ENCODE measurements around the gene SUSD4. TPM values are rescaled to one million over a fixed set of nuclear protein-coding genes. Genes with fewer than 3 reads are reported as not detected.

Gene SUSD4, protein sequence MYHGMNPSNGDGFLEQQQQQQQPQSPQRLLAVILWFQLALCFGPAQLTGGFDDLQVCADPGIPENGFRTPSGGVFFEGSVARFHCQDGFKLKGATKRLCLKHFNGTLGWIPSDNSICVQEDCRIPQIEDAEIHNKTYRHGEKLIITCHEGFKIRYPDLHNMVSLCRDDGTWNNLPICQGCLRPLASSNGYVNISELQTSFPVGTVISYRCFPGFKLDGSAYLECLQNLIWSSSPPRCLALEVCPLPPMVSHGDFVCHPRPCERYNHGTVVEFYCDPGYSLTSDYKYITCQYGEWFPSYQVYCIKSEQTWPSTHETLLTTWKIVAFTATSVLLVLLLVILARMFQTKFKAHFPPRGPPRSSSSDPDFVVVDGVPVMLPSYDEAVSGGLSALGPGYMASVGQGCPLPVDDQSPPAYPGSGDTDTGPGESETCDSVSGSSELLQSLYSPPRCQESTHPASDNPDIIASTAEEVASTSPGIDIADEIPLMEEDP
- total RNA-seq = under 1 TPM; 0.58 to 0.92 TPM
- polyA plus RNA-seq (2013, experiment 1 of 2) = 2.3 TPM
- polyA plus RNA-seq (2013, experiment 2 of 2) = 2.8 TPM
- long read RNA-seq, experiment 1 = 0 reads
- long read RNA-seq, experiment 2, partial matches to known transcripts = 1 of 3 reads
- long read RNA-seq, experiment 2, other reads (novel, unspliced or antisense) = 2 of 3 reads
- long read RNA-seq, experiment 3 = 0 reads
- long read RNA-seq, experiment 4 = 0 reads

DNA sequence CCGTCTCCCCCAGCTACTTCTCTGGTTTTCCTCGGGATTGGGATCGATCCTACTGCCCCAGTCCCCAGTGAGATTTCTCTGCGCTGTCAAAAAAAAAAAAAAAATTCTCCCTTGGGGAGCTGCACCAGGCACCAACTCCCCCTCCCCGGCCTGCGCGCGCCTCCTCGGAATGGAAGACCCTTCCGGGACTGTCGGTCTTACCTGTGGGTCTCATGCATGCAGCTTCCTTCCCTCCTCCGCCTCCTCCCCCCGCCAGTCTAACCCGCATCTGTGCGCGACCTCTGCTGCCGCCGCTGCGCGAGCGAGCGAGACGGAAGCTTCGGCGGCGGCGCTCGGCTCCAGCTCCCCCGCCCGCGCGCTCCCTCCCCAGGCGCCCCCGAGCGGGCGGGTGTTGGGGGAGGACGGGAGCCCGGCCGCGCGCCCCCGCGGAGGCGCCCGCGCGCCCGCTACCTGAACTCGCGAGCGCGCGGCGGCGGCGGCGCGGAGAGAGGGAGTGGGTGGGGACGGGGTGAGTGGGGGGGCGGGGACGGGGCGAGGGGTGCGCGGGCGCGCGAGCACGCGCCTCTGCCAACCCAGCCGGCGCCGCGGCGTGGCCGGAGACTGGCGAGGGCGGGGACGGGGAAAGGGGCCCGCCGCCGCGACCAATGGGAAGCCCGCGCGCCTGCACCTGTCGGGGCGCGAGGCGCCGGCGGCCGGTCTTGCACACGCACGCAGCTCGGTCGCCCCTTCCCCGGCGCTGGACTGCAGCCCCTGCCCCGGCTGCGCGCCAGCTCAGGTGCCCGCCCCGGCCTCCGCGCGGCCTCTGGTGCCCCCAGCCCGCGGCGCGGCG, at the start of gene SUSD4:
Gene SUSD4 (minus strand): TSS at position 321 of the 829 bp plus-strand sequence. CDS start 751 bp downstream, outside the sequence.
- peaks cover 79% of the 10 kb centered on the region for H3K27me3 Mint-ChIP-seq (ENCODE audit: insufficient read depth)
- WGBS, 2 experiments (ENCODE audit: insufficient coverage in 1 of 2, insufficient read length in 1 of 2) = 0% methylated on average over 15 to 88 of the region's 111 CpGs
- no peaks in the 10 kb centered on the region for H3K36me3 Mint-ChIP-seq (ENCODE audit: low read depth)
- H3K36me3 ChIP-seq (ENCODE audit: control insufficient read depth, insufficient read depth, low read length) = no peaks in the 10 kb centered on the region
- no peak within 1 kb of the TSS for H3K27ac Mint-ChIP-seq
- peaks cover 17% of the 10 kb centered on the region for H3K4me1 Mint-ChIP-seq
- DNase-seq = peak; percentile 87
- no peaks in the 10 kb centered on the region for H3K9me3 ChIP-seq (ENCODE audit: control insufficient read depth, low read length)
- peaks cover 2% of the 10 kb centered on the region for H3K9me3 Mint-ChIP-seq
- TF ChIP-seq, protein P1, sequence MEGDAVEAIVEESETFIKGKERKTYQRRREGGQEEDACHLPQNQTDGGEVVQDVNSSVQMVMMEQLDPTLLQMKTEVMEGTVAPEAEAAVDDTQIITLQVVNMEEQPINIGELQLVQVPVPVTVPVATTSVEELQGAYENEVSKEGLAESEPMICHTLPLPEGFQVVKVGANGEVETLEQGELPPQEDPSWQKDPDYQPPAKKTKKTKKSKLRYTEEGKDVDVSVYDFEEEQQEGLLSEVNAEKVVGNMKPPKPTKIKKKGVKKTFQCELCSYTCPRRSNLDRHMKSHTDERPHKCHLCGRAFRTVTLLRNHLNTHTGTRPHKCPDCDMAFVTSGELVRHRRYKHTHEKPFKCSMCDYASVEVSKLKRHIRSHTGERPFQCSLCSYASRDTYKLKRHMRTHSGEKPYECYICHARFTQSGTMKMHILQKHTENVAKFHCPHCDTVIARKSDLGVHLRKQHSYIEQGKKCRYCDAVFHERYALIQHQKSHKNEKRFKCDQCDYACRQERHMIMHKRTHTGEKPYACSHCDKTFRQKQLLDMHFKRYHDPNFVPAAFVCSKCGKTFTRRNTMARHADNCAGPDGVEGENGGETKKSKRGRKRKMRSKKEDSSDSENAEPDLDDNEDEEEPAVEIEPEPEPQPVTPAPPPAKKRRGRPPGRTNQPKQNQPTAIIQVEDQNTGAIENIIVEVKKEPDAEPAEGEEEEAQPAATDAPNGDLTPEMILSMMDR (conservative IDR thresholded peaks at IDR 0.05) = no peak
- H3K27ac ChIP-seq (ENCODE audit: low read depth, low read length) = no peak within 1 kb of the TSS
- peaks cover 57% of the 10 kb centered on the region for H3K27me3 ChIP-seq (ENCODE audit: control insufficient read depth, insufficient read depth, low read length, poor library complexity, severe bottlenecking)
- H3K4me3 Mint-ChIP-seq = peak within 1 kb of the TSS; percentile 71
- H3K4me1 ChIP-seq (ENCODE audit: control insufficient read depth, insufficient read depth, low read length) = no peaks in the 10 kb centered on the region
- H3K4me3 ChIP-seq (ENCODE audit: low read length) = peak within 1 kb of the TSS; percentile 89
- H3K9ac ChIP-seq (ENCODE audit: extremely low read depth, low read length, poor library complexity, severe bottlenecking) = peak within 1 kb of the TSS; percentile 30

DNA sequence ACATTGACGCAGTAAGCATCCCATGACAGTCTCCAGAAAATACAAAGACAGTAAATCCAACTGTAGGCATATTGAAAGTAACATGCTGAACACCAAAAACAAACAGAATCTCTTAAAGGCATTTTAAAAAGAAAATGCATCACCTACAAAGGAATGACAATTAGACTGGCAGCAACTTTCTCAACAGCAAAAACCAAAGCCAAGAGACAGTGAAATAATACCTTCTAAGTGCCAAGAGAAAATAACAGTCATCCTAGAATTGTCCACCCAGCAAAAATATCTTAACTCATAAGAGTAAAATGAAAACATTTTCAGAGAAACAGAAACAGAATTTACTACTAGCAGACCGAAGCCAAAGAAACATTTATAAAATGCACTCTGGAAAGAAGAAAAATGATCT, 49.2 kb upstream of the SUSD4 start:
- Histone ChIP-seq H3K9ac (ENCODE audit: extremely low read depth, low read length, poor library complexity, severe bottlenecking) (no peak overlapping the region), H3K36me3 (ENCODE audit: control insufficient read depth, insufficient read depth, low read length) (no peaks in the 10 kb centered on the region), H3K9me3 (ENCODE audit: control insufficient read depth, low read length) (no peaks in the 10 kb centered on the region), H3K4me3 (ENCODE audit: low read length) (no peak overlapping the region), H3K4me1 (ENCODE audit: control insufficient read depth, insufficient read depth, low read length) (peaks cover under 1% of the 10 kb centered on the region), H3K27ac (ENCODE audit: low read depth, low read length) (no peak overlapping the region), H3K27me3 (ENCODE audit: control insufficient read depth, insufficient read depth, low read length, poor library complexity, severe bottlenecking) (no peaks in the 10 kb centered on the region)
- no peaks in the 10 kb centered on the region for H3K36me3 Mint-ChIP-seq (ENCODE audit: low read depth)
- TF ChIP-seq, protein P1 (conservative IDR thresholded peaks at IDR 0.05) = no peak
- H3K4me3 Mint-ChIP-seq = no peak overlapping the region
- H3K4me1 Mint-ChIP-seq = peaks cover 8% of the 10 kb centered on the region
- H3K9me3 Mint-ChIP-seq = peaks cover 2% of the 10 kb centered on the region
- no peak for DNase-seq
- WGBS, 2 experiments (ENCODE audit: insufficient coverage in 1 of 2, insufficient read length in 1 of 2) = 94 to 100% methylated on average over 1 of the region's 2 CpGs
- peaks cover 2% of the 10 kb centered on the region for H3K27me3 Mint-ChIP-seq (ENCODE audit: insufficient read depth)
- no peak overlapping the region for H3K27ac Mint-ChIP-seq

DNA sequence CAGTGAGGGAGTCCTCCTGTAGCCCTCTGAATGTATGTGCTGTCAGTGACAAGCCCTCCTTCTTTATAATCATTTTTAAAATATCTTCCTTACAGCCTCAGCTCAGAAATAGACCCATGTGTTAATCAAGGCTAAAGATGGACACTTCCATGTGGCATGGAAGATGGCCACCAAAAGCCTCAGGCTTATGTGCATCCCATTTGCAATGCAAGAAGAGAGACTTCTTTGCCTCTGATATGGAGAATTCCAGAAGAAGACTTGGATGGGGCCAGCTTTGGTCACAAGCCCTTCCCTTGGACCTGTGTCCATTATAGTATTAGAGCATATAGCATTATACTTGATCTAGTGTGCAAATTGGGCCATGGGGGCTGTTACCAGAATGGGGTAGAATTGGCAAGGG, 47.7 kb upstream of the SUSD4 start:
- Histone ChIP-seq H3K27ac (ENCODE audit: low read depth, low read length) (no peak overlapping the region), H3K9ac (ENCODE audit: extremely low read depth, low read length, poor library complexity, severe bottlenecking) (no peak overlapping the region), H3K36me3 (ENCODE audit: control insufficient read depth, insufficient read depth, low read length) (no peaks in the 10 kb centered on the region), H3K4me3 (ENCODE audit: low read length) (no peak overlapping the region), H3K9me3 (ENCODE audit: control insufficient read depth, low read length) (no peaks in the 10 kb centered on the region), H3K4me1 (ENCODE audit: control insufficient read depth, insufficient read depth, low read length) (no peaks in the 10 kb centered on the region), H3K27me3 (ENCODE audit: control insufficient read depth, insufficient read depth, low read length, poor library complexity, severe bottlenecking) (no peaks in the 10 kb centered on the region)
- Mint-ChIP-seq H3K9me3 (peaks cover 2% of the 10 kb centered on the region), H3K27me3 (ENCODE audit: insufficient read depth) (peaks cover 2% of the 10 kb centered on the region), H3K4me3 (no peak overlapping the region), H3K36me3 (ENCODE audit: low read depth) (no peaks in the 10 kb centered on the region), H3K27ac (no peak overlapping the region), H3K4me1 (no peaks in the 10 kb centered on the region)
- TF ChIP-seq, protein P1 (conservative IDR thresholded peaks at IDR 0.05) = no peak
- no peak for DNase-seq
